Muscle layer of colon (tissue), 2 donors: ENCODE results near the gene SPOCK3.

Experiments
- H3K27ac ChIP-seq: one replicate; pipeline ENCODE4 v1.7.0; 2013; ENCODE audit warnings: low read depth, mild to moderate bottlenecking, low read length, moderate library complexity
- H3K27me3 ChIP-seq, 2 donors: one replicate each; pipeline ENCODE4 v1.7.0; 2013; ENCODE audit warnings: low read length in 2 of 2, mild to moderate bottlenecking in 2 of 2; ENCODE audit not compliant: insufficient read depth in 2 of 2, control insufficient read depth in 1 of 2
- H3K36me3 ChIP-seq: one replicate; pipeline ENCODE4 v1.7.0; 2013; ENCODE audit warnings: mild to moderate bottlenecking, low read length; ENCODE audit not compliant: insufficient read depth
- H3K4me1 ChIP-seq: one replicate; pipeline ENCODE4 v1.7.0; 2013; ENCODE audit warnings: mild to moderate bottlenecking, low read length; ENCODE audit not compliant: insufficient read depth
- H3K4me3 ChIP-seq, 2 donors: one replicate each; pipeline ENCODE4 v1.7.0; 2013; ENCODE audit warnings: low read length in 2 of 2, low read depth in 1 of 2, mild to moderate bottlenecking in 1 of 2, moderate library complexity in 1 of 2
- H3K9ac ChIP-seq: one replicate; pipeline ENCODE4 v1.7.0; 2013; ENCODE audit warnings: low read length
- H3K9me3 ChIP-seq: one replicate; pipeline ENCODE4 v1.7.0; 2013; ENCODE audit warnings: mild to moderate bottlenecking, low read length
- donor health status: abdominal sarcoma.
- donor health status: Adenocarcinoma of cecum.

SPOCK3 gene

DNA sequence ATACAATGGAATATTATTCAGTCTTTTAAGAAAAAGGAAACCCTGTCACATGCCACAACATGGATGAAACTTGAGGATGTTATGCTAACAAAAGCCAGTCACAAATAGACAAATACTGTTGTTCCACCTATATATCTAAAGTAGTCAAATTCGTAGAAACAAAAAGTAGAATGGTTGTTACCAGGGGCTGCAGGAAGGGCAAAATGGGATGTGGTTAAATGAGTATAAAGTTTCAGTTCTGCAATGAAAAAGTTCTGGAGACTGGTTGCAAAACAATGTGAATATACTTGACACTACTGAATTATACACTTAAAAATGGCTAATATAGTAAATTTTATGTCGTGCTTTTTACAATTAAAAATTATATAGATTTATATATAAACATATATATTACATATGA lies 12.2 kb downstream of the SPOCK3 start:
- Histone ChIP-seq H3K27me3 (no peaks in the 10 kb centered on the region), H3K36me3 (no peaks in the 10 kb centered on the region), H3K4me3 (no peak overlapping the region), H3K4me1 (no peaks in the 10 kb centered on the region), H3K9ac (no peak overlapping the region), H3K27ac (no peak overlapping the region), H3K9me3 (no peaks in the 10 kb centered on the region)

DNA sequence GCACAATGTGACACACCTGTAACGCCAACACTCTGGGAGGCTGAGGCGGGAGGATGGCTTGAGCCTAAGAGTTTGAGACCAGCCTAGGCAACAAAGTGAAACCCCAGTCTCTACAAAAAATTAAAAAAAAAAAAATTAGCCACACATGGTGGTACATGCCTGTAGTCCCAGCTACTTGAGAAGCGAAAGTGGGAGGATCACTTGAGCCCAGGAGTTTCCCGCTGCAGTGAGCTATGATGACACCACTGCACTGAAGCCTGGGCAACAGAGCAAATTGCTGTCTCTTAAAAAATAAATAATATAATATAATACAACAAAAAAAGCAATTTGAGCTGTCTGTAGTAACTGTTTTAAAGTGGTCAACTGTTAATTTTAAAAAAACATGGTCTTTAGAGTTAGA lies 13.2 kb downstream of the SPOCK3 start:
- no peak overlapping the region for H3K27ac ChIP-seq
- H3K9me3 ChIP-seq: no peaks in the 10 kb centered on the region
- H3K4me1 ChIP-seq: no peaks in the 10 kb centered on the region
- H3K27me3 ChIP-seq: no peaks in the 10 kb centered on the region
- H3K4me3 ChIP-seq: no peak overlapping the region
- no peak overlapping the region for H3K9ac ChIP-seq
- no peaks in the 10 kb centered on the region for H3K36me3 ChIP-seq

DNA sequence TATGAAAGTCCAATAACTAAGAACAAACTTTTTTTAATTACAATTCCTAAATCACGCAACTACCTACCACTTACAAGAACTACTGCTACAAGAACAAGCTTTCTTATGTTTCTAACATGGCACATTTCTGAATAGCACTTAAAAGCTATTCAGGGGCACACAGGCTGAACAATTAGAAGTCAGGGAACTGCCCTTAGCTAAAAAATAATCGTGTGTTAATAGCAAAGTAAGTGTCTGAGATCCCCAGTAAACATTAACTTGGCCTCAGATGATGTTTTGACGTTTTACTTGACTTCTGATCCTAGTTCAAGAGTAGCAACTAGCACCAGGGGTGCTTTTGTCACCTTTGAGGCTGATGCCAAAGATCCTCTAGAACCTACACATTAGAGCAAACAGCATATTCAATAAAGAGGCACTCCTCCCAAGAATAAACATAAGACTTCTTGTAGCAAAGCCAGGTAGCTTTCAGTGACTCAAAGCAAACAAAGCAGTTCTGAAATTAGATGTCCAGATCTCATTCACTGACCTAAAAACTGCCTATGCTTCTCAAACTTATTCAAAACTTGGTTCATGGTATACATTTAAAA lies 16.2 kb downstream of the SPOCK3 start:
- H3K9me3 ChIP-seq: no peaks in the 10 kb centered on the region
- no peaks in the 10 kb centered on the region for H3K4me1 ChIP-seq
- no peak overlapping the region for H3K4me3 ChIP-seq
- no peak overlapping the region for H3K9ac ChIP-seq
- H3K27me3 ChIP-seq: no peaks in the 10 kb centered on the region
- H3K27ac ChIP-seq: no peak overlapping the region
- no peaks in the 10 kb centered on the region for H3K36me3 ChIP-seq

DNA sequence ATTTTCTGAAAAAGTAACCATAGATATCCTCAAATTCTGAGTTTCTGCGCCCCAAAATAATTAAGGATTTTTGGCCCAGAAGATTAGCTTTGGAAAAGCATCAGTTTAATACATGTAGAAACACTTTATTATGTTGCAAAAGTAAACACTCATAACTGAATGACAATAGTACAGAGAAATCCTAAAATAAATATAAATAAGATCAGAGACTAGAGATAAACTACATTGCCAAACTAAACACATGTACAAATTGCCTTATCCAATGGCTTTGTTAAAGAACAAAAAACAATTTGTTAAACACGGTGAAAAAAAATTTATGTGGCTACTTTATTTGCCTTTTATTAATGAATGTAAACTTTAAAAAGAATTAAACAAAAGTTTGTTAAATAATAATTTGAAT lies 17.5 kb downstream of the SPOCK3 start:
- no peak overlapping the region for H3K9ac ChIP-seq
- H3K27me3 ChIP-seq: no peaks in the 10 kb centered on the region
- no peak overlapping the region for H3K4me3 ChIP-seq
- H3K9me3 ChIP-seq: no peaks in the 10 kb centered on the region
- H3K36me3 ChIP-seq: no peaks in the 10 kb centered on the region
- H3K27ac ChIP-seq: no peak overlapping the region
- H3K4me1 ChIP-seq: no peaks in the 10 kb centered on the region

DNA sequence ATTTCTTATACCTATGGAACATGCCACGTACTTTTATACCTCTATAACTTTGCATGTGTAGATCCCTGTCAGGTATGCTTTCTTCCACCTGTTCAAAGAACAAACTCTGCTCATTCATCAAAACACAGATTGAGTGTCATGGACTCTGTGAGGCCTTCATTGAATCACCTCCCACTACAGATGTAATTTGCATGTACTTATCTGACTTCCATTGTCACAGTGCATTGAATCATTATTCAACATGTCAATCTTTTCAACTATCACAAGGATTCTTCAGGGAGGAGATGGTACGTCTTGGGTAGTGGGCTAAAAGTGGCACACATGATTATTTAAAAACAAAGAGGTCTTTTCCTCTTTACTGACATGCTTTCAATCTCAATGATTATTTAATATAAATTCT lies 24.1 kb downstream of the SPOCK3 start:
- no peaks in the 10 kb centered on the region for H3K36me3 ChIP-seq
- H3K27ac ChIP-seq: no peak overlapping the region
- H3K9me3 ChIP-seq: no peaks in the 10 kb centered on the region
- H3K9ac ChIP-seq: no peak overlapping the region
- no peaks in the 10 kb centered on the region for H3K4me1 ChIP-seq
- no peaks in the 10 kb centered on the region for H3K27me3 ChIP-seq
- no peak overlapping the region for H3K4me3 ChIP-seq

DNA sequence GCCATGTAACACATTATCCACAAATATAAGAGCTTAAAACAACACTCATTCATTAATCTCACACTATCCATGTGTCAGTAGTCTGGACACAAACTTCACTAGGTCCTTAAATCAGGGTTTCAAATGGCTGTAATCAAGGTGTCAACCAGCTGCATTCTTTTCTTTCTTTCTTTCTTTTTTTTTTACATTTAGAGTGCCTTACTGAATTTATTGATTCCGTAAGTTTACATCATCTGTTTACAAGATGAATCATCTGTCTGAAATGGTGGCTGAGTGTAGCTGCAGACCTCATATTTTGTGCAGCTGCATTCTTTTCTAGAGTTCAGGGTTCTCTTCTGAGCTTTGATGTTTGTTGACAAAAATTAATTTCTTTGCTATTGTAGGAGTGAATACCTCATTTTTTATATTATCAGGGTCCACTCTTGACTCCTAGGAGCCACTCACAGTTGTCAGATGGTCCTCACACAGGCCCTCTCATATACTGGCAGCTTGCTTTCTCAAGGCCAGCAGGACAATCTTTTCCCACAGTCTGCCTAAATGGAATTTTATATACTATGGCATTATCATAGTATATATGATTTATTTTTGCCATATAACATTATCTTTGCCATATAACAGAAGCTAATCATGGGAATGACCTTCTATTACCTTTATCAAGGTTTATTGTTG lies 37.8 kb downstream of the SPOCK3 start:
- no peak overlapping the region for H3K4me3 ChIP-seq
- H3K36me3 ChIP-seq: no peaks in the 10 kb centered on the region
- H3K27ac ChIP-seq: no peak overlapping the region
- no peaks in the 10 kb centered on the region for H3K9me3 ChIP-seq
- H3K9ac ChIP-seq: no peak overlapping the region
- H3K27me3 ChIP-seq: no peaks in the 10 kb centered on the region
- H3K4me1 ChIP-seq: no peaks in the 10 kb centered on the region

- Histone ChIP-seq H3K9me3 (no peaks in the 10 kb centered on the region), H3K9ac (no peak overlapping the region), H3K4me3 (no peak overlapping the region), H3K36me3 (no peaks in the 10 kb centered on the region), H3K27me3 (no peaks in the 10 kb centered on the region), H3K4me1 (no peaks in the 10 kb centered on the region), H3K27ac (no peak overlapping the region)
Measured at GRCh38 chr4:167190379-167190778, 43.9 kb downstream of the SPOCK3 start.

DNA sequence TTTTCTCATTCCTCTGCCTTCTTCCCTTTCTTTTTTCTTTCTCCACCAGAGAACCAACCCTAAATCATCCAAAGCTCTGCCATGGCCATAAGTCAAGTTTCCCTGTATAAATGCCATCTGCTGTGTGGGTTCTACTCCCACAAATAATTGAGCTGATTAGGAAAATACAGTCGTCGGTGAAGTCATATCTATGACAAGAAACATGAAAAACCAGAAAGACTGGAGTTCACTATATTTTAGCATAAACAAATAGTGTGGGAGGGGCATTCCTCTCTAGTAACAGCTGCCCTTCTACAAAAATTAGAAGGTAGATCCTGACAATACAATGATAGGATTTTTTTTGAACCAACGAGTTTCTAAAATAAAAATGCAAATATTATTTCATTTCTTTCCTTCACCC lies 48.8 kb downstream of the SPOCK3 start:
- H3K27ac ChIP-seq: no peak overlapping the region
- no peak overlapping the region for H3K4me3 ChIP-seq
- no peaks in the 10 kb centered on the region for H3K27me3 ChIP-seq
- H3K4me1 ChIP-seq: no peaks in the 10 kb centered on the region
- H3K9me3 ChIP-seq: no peaks in the 10 kb centered on the region
- no peaks in the 10 kb centered on the region for H3K36me3 ChIP-seq
- no peak overlapping the region for H3K9ac ChIP-seq

DNA sequence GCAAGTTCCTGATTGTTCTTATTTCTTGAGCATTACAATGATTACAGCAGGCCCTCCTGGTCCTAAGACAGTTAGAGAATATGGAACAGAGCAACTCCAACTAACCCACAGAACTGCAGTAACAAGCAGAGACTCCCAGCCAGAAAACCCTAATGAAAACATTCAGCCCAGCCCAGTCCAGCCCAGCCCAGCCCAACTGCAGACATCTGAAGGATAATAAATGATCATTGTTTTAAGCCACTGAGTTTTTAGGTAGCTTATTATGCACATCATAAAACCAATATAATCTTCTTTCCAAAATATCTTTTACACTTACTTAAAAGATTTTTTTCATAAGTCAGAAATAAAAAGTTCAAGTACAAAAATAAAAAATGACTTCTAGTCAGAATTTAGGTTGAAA lies 51.3 kb downstream of the SPOCK3 start:
- no peaks in the 10 kb centered on the region for H3K36me3 ChIP-seq
- H3K9me3 ChIP-seq: no peaks in the 10 kb centered on the region
- no peak overlapping the region for H3K9ac ChIP-seq
- no peaks in the 10 kb centered on the region for H3K27me3 ChIP-seq
- no peak overlapping the region for H3K4me3 ChIP-seq
- no peak overlapping the region for H3K27ac ChIP-seq
- H3K4me1 ChIP-seq: no peaks in the 10 kb centered on the region

DNA sequence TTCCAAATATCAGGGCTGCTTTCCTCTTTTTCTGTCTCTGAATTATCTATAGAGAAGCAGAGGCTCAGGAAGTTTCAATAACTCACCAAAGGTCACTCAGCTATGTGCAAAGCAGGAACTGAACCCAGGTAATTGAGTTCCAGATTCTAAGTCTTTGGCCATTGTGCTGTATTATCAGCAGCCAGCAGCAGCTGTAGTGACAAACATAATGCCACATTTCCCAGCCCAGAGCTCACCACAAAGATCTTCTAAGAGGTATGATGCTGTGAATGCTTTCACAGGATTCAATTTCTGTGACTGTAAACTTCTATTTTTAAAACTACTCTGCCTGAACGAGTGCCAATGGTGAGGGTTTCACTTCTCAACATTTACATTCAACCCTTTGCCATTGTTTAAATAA lies 56.4 kb downstream of the SPOCK3 start:
- no peaks in the 10 kb centered on the region for H3K4me1 ChIP-seq
- H3K9ac ChIP-seq: no peak overlapping the region
- H3K4me3 ChIP-seq: no peak overlapping the region
- H3K36me3 ChIP-seq: no peaks in the 10 kb centered on the region
- no peak overlapping the region for H3K27ac ChIP-seq
- H3K27me3 ChIP-seq: no peaks in the 10 kb centered on the region
- no peaks in the 10 kb centered on the region for H3K9me3 ChIP-seq

DNA sequence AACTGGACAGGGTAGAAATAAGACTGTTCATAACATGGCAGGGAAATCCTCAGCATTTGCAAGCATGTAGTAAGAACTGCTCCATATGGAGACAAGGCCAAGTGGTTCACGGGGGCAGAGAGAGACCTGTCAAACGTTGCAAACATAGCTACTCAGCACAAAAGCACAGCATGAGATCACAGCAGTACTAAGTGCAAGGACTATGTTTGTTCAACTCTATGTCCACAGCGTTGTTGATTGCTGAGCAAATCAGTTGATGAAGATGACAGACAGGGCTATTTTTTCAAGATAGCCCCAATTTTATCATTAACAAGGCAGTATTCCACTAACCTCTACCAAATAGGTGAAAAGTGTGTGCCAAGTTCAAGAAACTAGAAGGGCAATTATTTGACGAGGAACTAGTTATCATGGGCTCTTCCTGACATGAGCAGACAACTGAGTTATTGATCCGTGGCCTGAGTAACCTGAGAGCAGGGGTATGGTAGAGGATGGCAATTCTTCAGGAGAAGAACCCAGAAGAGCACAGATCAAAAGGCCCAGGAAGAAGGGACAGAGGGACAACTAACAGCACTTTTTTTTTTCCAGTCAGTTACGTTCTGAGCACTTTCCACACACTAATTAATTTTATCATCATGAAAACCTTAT lies 57.4 kb downstream of the SPOCK3 start:
- no peak overlapping the region for H3K27ac ChIP-seq
- H3K4me3 ChIP-seq: no peak overlapping the region

DNA sequence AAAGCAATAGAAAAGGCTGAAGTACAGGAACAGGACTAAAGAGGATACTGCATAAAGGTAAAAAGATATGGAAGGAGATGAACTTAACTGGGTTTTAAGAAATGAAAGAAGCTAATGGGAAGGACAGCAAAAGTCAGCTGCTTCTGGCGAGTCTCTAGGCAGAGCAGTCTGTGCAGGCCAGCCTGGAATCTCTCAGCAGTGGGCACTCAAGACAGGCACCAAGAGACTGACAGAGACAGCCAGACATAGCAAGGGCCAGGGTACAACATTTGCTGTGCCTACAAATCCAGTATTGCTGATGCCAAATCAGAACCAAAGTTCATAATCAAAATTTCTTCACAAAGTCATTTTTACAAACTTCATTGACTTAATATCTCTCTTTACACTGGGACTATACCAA lies 62.4 kb downstream of the SPOCK3 start:
- H3K9ac ChIP-seq: no peak overlapping the region
- H3K9me3 ChIP-seq: no peaks in the 10 kb centered on the region
- no peak overlapping the region for H3K4me3 ChIP-seq
- no peaks in the 10 kb centered on the region for H3K27me3 ChIP-seq
- no peaks in the 10 kb centered on the region for H3K4me1 ChIP-seq
- no peak overlapping the region for H3K27ac ChIP-seq
- H3K36me3 ChIP-seq: no peaks in the 10 kb centered on the region

More for the DNA sequence above, 57.4 kb downstream of the SPOCK3 start:
- Histone ChIP-seq H3K4me1 (no peaks in the 10 kb centered on the region), H3K9me3 (no peaks in the 10 kb centered on the region), H3K27me3 (no peaks in the 10 kb centered on the region), H3K36me3 (no peaks in the 10 kb centered on the region), H3K9ac (no peak overlapping the region)
